GM23338 (cell line): ENCODE measurements around the gene ZNF438. TPM values are rescaled to one million over a fixed set of nuclear protein-coding genes. Genes with fewer than 3 reads are reported as not detected.

ENCODE experiments used
- ATAC-seq: fragments of 200-7000 bp; cut with Tn5 transposase; 3 replicates; pipeline ENCODE4 v1.9.1; 2020
- DNase-seq: peaks from one replicate; pipeline ENCODE4 v3.0.0-alpha.2; 2015; ENCODE audit warnings: low spot score
- H2AFZ ChIP-seq: fragments of 200-600 bp; sonication (generic); 2 replicates; pipeline ENCODE4 v1.8.0; 2016; ENCODE audit warnings: antibody characterized with exemption, mild to moderate bottlenecking, moderate library complexity
- H3F3A ChIP-seq: fragments of 200-600 bp; sonication (generic); replicated peaks from 2 replicates; pipeline ENCODE4 v1.8.0; 2017; ENCODE audit warnings: antibody characterized with exemption, mixed run types, low read depth
- H3K27ac ChIP-seq: fragments of 200-600 bp; sonication (generic); 2 replicates; pipeline ENCODE4 v1.6.1; 2016; ENCODE audit warnings: low read depth
- H3K27me3 ChIP-seq: fragments of 200-600 bp; sonication (generic); 2 replicates; pipeline ENCODE4 v1.8.0; 2016; ENCODE audit warnings: mild to moderate bottlenecking, mixed run types, moderate library complexity; ENCODE audit not compliant: insufficient read depth
- H3K36me3 ChIP-seq: fragments of 200-600 bp; sonication (generic); 2 replicates; pipeline ENCODE4 v1.8.0; 2016; ENCODE audit warnings: mild to moderate bottlenecking; ENCODE audit not compliant: insufficient read depth
- H3K4me1 ChIP-seq: fragments of 200-600 bp; sonication (generic); 2 replicates; pipeline ENCODE4 v1.8.0; 2016; ENCODE audit warnings: mild to moderate bottlenecking, moderate library complexity; ENCODE audit not compliant: insufficient read depth
- H3K4me2 ChIP-seq: fragments of 200-600 bp; sonication (generic); 2 replicates; pipeline ENCODE4 v1.7.1; 2017; ENCODE audit warnings: mixed run types
- H3K4me3 ChIP-seq: fragments of 200-600 bp; sonication (generic); 2 replicates; pipeline ENCODE4 v1.6.1; 2016; ENCODE audit warnings: mixed run types
- H3K79me2 ChIP-seq: fragments of 200-600 bp; sonication (generic); replicated peaks from 2 replicates; pipeline ENCODE4 v1.8.0; 2017; ENCODE audit warnings: mild to moderate bottlenecking; ENCODE audit not compliant: insufficient read depth
- H3K9me2 ChIP-seq: fragments of 200-600 bp; sonication (generic); 2 replicates; pipeline ENCODE4 v1.8.0; 2017; ENCODE audit not compliant: insufficient read depth
- H4K20me1 ChIP-seq: fragments of 200-600 bp; sonication (generic); replicated peaks from 2 replicates; pipeline ENCODE4 v1.8.0; 2017; ENCODE audit warnings: mild to moderate bottlenecking; ENCODE audit not compliant: insufficient read depth
- H3K27ac Mint-ChIP-seq: 2 replicates; pipeline ENCODE4 v1.8.0; 2020; ENCODE audit warnings: inconsistent platforms, mild to moderate bottlenecking, moderate library complexity, mixed read lengths
- H3K27me3 Mint-ChIP-seq: 3 replicates; pipeline ENCODE4 v1.8.0; 2022; ENCODE audit warnings: low read depth, mild to moderate bottlenecking, moderate library complexity, mixed read lengths, inconsistent platforms; ENCODE audit not compliant: insufficient read depth, poor library complexity
- H3K36me3 Mint-ChIP-seq: 3 replicates; pipeline ENCODE4 v1.8.0; 2021; ENCODE audit warnings: low read depth, mild to moderate bottlenecking, inconsistent platforms, moderate library complexity, mixed read lengths
- H3K4me1 Mint-ChIP-seq: 3 replicates; pipeline ENCODE4 v1.8.0; 2020; ENCODE audit warnings: mild to moderate bottlenecking, inconsistent platforms, mixed read lengths
- H3K4me3 Mint-ChIP-seq: 3 replicates; pipeline ENCODE4 v1.8.0; 2021; ENCODE audit warnings: moderate library complexity, mild to moderate bottlenecking, inconsistent platforms, mixed read lengths
- H3K9me3 Mint-ChIP-seq: 3 replicates; pipeline ENCODE4 v1.8.0; 2020; ENCODE audit warnings: moderate library complexity, mild to moderate bottlenecking, inconsistent platforms, mixed read lengths
- CREB1 ChIP-seq: fragments of 250-450 bp; sonication (Bioruptor Pico); IDR thresholded peaks from 2 replicates; pipeline ENCODE4 v1.5.0; 2020; ENCODE audit warnings: low read depth, mild to moderate bottlenecking, moderate library complexity
- EZH2 ChIP-seq: fragments of 200-600 bp; sonication (generic); IDR thresholded peaks from one replicate; pipeline ENCODE4 v1.8.0; 2017; ENCODE audit warnings: antibody characterized with exemption, mild to moderate bottlenecking, low read depth; ENCODE audit not compliant: unreplicated experiment
- EZH2phosphoT487 ChIP-seq: fragments of 200-600 bp; sonication (generic); IDR thresholded peaks from one replicate; pipeline ENCODE4 v1.8.1; 2018; ENCODE audit warnings: antibody characterized with exemption; ENCODE audit not compliant: unreplicated experiment
- NANOG ChIP-seq: IDR thresholded peaks from 2 replicates; pipeline ENCODE4 v1.6.1; 2016; ENCODE audit warnings: antibody characterized with exemption, borderline replicate concordance
- POLR2AphosphoS5 ChIP-seq: IDR thresholded peaks from 2 replicates; pipeline ENCODE4 v1.6.1; 2016; ENCODE audit warnings: antibody characterized with exemption, low read depth
- STAT1 ChIP-seq: IDR thresholded peaks from one replicate; pipeline ENCODE4 v1.6.1; 2016; ENCODE audit warnings: antibody characterized with exemption; ENCODE audit not compliant: unreplicated experiment
- ZNF114 ChIP-seq: fragments of 250-450 bp; sonication (Bioruptor Pico); IDR thresholded peaks from 2 replicates; pipeline ENCODE4 v1.5.0; 2020; ENCODE audit warnings: mild to moderate bottlenecking, moderate library complexity
- ZNF331 ChIP-seq: fragments of 250-450 bp; sonication (Bioruptor Pico); IDR thresholded peaks from 2 replicates; pipeline ENCODE4 v1.5.0; 2020; ENCODE audit warnings: low read depth, mild to moderate bottlenecking, moderate library complexity
- polyA plus RNA-seq: library from polyadenylated mRNA; unstranded; fragments of >200 nt; fragmentation: Nextera tagmentation; extraction: Ambion mirVana; gene quantifications from 2 replicates; pipeline ENCODE4 v1.2.1, GENCODE V29; 2016
- total RNA-seq: library from RNA; depleted of rRNA; stranded (reverse); fragments of >200 nt; shearing (Covaris generic); gene quantifications from 2 replicates; pipeline ENCODE4 v1.2.3, GENCODE V29; 2014
- TF ChIP-seq, protein P1 (sequence below), 2 experiments: fragments of 200-600 bp in 1 of 2; sonication (generic) in 1 of 2; conservative IDR thresholded peaks; 2 replicates each; pipeline versions ENCODE4 v1.5.1 to v1.6.1; 2016 to 2017; ENCODE audit warnings: antibody characterized with exemption in 2 of 2, low read depth in 2 of 2, mild to moderate bottlenecking in 2 of 2, moderate library complexity in 1 of 2
- TF ChIP-seq, protein P2 (sequence below): IDR thresholded peaks from 2 replicates; pipeline ENCODE4 v1.6.1; 2016; ENCODE audit warnings: antibody characterized with exemption
- TF ChIP-seq, protein P3 (sequence below): IDR thresholded peaks from one replicate; pipeline ENCODE4 v1.6.1; 2018; ENCODE audit warnings: antibody characterized with exemption; ENCODE audit not compliant: unreplicated experiment

Gene ZNF438
- total and polyA plus RNA-seq, 2 experiments from 2014 or later: 0.91 to 0.94 TPM

- peak overlapping the region; percentile 37 for H3K4me2 ChIP-seq
- H3K4me3 ChIP-seq: no peak overlapping the region
- DNase-seq (peak; percentile 25), ATAC-seq (no peak)
- Mint-ChIP-seq H3K27me3 (peaks cover 21% of the 10 kb centered on the region), H3K9me3 (no peaks in the 10 kb centered on the region), H3K27ac (no peak overlapping the region), H3K4me1 (peaks cover 43% of the 10 kb centered on the region), H3K4me3 (no peak overlapping the region), H3K36me3 (peaks cover 3% of the 10 kb centered on the region; the same call in 1 of the 3 replicates)
- H3K9me2 ChIP-seq: no peaks in the 10 kb centered on the region
- H3F3A ChIP-seq: no peaks in the 10 kb centered on the region
- 0 out of 2 replicates have a peak, but pooled peaks have one; percentile 25 for TF ChIP-seq POLR2AphosphoS5
- TF ChIP-seq, protein P1, sequence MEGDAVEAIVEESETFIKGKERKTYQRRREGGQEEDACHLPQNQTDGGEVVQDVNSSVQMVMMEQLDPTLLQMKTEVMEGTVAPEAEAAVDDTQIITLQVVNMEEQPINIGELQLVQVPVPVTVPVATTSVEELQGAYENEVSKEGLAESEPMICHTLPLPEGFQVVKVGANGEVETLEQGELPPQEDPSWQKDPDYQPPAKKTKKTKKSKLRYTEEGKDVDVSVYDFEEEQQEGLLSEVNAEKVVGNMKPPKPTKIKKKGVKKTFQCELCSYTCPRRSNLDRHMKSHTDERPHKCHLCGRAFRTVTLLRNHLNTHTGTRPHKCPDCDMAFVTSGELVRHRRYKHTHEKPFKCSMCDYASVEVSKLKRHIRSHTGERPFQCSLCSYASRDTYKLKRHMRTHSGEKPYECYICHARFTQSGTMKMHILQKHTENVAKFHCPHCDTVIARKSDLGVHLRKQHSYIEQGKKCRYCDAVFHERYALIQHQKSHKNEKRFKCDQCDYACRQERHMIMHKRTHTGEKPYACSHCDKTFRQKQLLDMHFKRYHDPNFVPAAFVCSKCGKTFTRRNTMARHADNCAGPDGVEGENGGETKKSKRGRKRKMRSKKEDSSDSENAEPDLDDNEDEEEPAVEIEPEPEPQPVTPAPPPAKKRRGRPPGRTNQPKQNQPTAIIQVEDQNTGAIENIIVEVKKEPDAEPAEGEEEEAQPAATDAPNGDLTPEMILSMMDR (conservative IDR thresholded peaks at IDR 0.05; ENCODE audit: low read depth in 2 of 2): no peak
- no peaks in the 10 kb centered on the region for H4K20me1 ChIP-seq
- H2AFZ ChIP-seq: no peak overlapping the region
- H3K79me2 ChIP-seq: no peaks in the 10 kb centered on the region
- no peak overlapping the region for H3K27ac ChIP-seq
- peaks cover 32% of the 10 kb centered on the region for H3K27me3 ChIP-seq
- H3K4me1 ChIP-seq: peaks cover 25% of the 10 kb centered on the region
- H3K36me3 ChIP-seq: no peaks in the 10 kb centered on the region
Observed at GRCh38 chr10:31035266-31035798, 3.7 kb upstream of the ZNF438 start.

- Histone ChIP-seq H4K20me1 (no peaks in the 10 kb centered on the region), H2AFZ (no peak overlapping the region), H3K27me3 (peaks cover 35% of the 10 kb centered on the region), H3K4me2 (no peak overlapping the region), H3K9me2 (no peaks in the 10 kb centered on the region), H3K4me1 (peaks cover 31% of the 10 kb centered on the region), H3K27ac (no peak overlapping the region), H3K79me2 (no peaks in the 10 kb centered on the region), H3F3A (no peaks in the 10 kb centered on the region), H3K4me3 (no peak overlapping the region), H3K36me3 (no peaks in the 10 kb centered on the region)
- ATAC-seq (no peak), DNase-seq (no peak)
- H3K36me3 Mint-ChIP-seq: peaks cover 3% of the 10 kb centered on the region; the same call in 1 of the 3 replicates
- peaks cover 54% of the 10 kb centered on the region for H3K4me1 Mint-ChIP-seq
- no peak overlapping the region for H3K4me3 Mint-ChIP-seq
- no peak overlapping the region for H3K27ac Mint-ChIP-seq
- H3K27me3 Mint-ChIP-seq: peaks cover 25% of the 10 kb centered on the region
- no peaks in the 10 kb centered on the region for H3K9me3 Mint-ChIP-seq
- no peak for TF ChIP-seq STAT1
- TF ChIP-seq POLR2AphosphoS5: no peak
- no peak for TF ChIP-seq CREB1 (CRISPR knock-in tag)
- TF ChIP-seq ZNF331 (CRISPR knock-in tag): no peak
- TF ChIP-seq, protein P2, sequence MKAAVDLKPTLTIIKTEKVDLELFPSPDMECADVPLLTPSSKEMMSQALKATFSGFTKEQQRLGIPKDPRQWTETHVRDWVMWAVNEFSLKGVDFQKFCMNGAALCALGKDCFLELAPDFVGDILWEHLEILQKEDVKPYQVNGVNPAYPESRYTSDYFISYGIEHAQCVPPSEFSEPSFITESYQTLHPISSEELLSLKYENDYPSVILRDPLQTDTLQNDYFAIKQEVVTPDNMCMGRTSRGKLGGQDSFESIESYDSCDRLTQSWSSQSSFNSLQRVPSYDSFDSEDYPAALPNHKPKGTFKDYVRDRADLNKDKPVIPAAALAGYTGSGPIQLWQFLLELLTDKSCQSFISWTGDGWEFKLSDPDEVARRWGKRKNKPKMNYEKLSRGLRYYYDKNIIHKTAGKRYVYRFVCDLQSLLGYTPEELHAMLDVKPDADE: no peak
- TF ChIP-seq EZH2: no peak
- TF ChIP-seq ZNF114 (CRISPR knock-in tag): no peak
- TF ChIP-seq EZH2phosphoT487: no peak
- TF ChIP-seq, protein P3, sequence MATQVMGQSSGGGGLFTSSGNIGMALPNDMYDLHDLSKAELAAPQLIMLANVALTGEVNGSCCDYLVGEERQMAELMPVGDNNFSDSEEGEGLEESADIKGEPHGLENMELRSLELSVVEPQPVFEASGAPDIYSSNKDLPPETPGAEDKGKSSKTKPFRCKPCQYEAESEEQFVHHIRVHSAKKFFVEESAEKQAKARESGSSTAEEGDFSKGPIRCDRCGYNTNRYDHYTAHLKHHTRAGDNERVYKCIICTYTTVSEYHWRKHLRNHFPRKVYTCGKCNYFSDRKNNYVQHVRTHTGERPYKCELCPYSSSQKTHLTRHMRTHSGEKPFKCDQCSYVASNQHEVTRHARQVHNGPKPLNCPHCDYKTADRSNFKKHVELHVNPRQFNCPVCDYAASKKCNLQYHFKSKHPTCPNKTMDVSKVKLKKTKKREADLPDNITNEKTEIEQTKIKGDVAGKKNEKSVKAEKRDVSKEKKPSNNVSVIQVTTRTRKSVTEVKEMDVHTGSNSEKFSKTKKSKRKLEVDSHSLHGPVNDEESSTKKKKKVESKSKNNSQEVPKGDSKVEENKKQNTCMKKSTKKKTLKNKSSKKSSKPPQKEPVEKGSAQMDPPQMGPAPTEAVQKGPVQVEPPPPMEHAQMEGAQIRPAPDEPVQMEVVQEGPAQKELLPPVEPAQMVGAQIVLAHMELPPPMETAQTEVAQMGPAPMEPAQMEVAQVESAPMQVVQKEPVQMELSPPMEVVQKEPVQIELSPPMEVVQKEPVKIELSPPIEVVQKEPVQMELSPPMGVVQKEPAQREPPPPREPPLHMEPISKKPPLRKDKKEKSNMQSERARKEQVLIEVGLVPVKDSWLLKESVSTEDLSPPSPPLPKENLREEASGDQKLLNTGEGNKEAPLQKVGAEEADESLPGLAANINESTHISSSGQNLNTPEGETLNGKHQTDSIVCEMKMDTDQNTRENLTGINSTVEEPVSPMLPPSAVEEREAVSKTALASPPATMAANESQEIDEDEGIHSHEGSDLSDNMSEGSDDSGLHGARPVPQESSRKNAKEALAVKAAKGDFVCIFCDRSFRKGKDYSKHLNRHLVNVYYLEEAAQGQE: no peak
- TF ChIP-seq, protein P1 (conservative IDR thresholded peaks at IDR 0.05; ENCODE audit: low read depth in 2 of 2): no peak
- no peak for TF ChIP-seq NANOG
Observed at GRCh38 chr10:31034098-31034909, 2.6 kb upstream of the ZNF438 start.
